ENCODE measurements around the gene ARHGAP19. TPM values are rescaled to one million over a fixed set of nuclear protein-coding genes. Genes with fewer than 3 reads are reported as not detected.

Gene ARHGAP19
- total RNA-seq, 1 donor from 2014 or later, result 7.9 TPM

- DNase-seq (ENCODE audit: low spot score), result no peak
These were observed 96.0 kb downstream of the ARHGAP19 start for GRCh38 chr10:97196223-97197029.

- DNase-seq (ENCODE audit: low spot score), result no peak
These were observed 96.7 kb downstream of the ARHGAP19 start for GRCh38 chr10:97195706-97196222.

GRCh38 chr10:97192952-97193435, 99.4 kb downstream of the ARHGAP19 start:
- DNase-seq (ENCODE audit: low spot score), result no peak

GRCh38 chr10:97190450-97190849, 102.0 kb downstream of the ARHGAP19 start:
- DNase-seq (ENCODE audit: low spot score), result no peak

- DNase-seq (ENCODE audit: low spot score), result no peak
These were observed 104.2 kb downstream of the ARHGAP19 start for GRCh38 chr10:97188261-97188711.

- no peak for DNase-seq (ENCODE audit: low spot score)
These were observed 105.5 kb downstream of the ARHGAP19 start for GRCh38 chr10:97186911-97187310.

- DNase-seq (ENCODE audit: low spot score), result no peak
These were observed 106.9 kb downstream of the ARHGAP19 start, which contains the start of gene SLIT1 for GRCh38 chr10:97185326-97186058. Gene SLIT1 (minus strand): TSS chr10:97185959. CDS start chr10:97185674, 285 bp downstream.

- no peak for DNase-seq (ENCODE audit: low spot score)
These were observed 107.5 kb downstream of the ARHGAP19 start for GRCh38 chr10:97184971-97185325.

GRCh38 chr10:97183314-97183713, 109.1 kb downstream of the ARHGAP19 start:
- no peak for DNase-seq (ENCODE audit: low spot score)

GRCh38 chr10:97182288-97182990, 110.0 kb downstream of the ARHGAP19 start:
- no peak for DNase-seq (ENCODE audit: low spot score)

GRCh38 chr10:97180986-97181385, 111.5 kb downstream of the ARHGAP19 start:
- DNase-seq (ENCODE audit: low spot score), result no peak

GRCh38 chr10:97180363-97180755, 112.1 kb downstream of the ARHGAP19 start:
- no peak for DNase-seq (ENCODE audit: low spot score)

GRCh38 chr10:97179731-97180362, 112.6 kb downstream of the ARHGAP19 start:
- no peak for DNase-seq (ENCODE audit: low spot score)

GRCh38 chr10:97179311-97179710, 113.1 kb downstream of the ARHGAP19 start:
- no peak for DNase-seq (ENCODE audit: low spot score)

- DNase-seq (ENCODE audit: low spot score), result no peak
These were observed 114.4 kb downstream of the ARHGAP19 start for GRCh38 chr10:97178074-97178473.

- DNase-seq (ENCODE audit: low spot score), result no peak
These were observed 116.2 kb downstream of the ARHGAP19 start for GRCh38 chr10:97176226-97176625.

- no peak for DNase-seq (ENCODE audit: low spot score)
These were observed 116.9 kb downstream of the ARHGAP19 start for GRCh38 chr10:97175586-97175985.

GRCh38 chr10:97174941-97175340, 117.5 kb downstream of the ARHGAP19 start:
- DNase-seq (ENCODE audit: low spot score), result no peak

- no peak for DNase-seq (ENCODE audit: low spot score)
These were observed 118.1 kb downstream of the ARHGAP19 start for GRCh38 chr10:97174276-97174775.

GRCh38 chr10:97173036-97173435, 119.4 kb downstream of the ARHGAP19 start:
- no peak for DNase-seq (ENCODE audit: low spot score)

Data from mesenteric fat pad (tissue), 1 donor.